GM12874 (cell line): Measurements from ENCODE around the gene PTPRN2.

Experiments
- TF ChIP-seq, protein P1 (sequence below): IDR thresholded peaks from 2 replicates; pipeline ENCODE4 v1.5.1; 2011; ENCODE audit warnings: low read depth, mild to moderate bottlenecking, control low read depth, low read length, moderate library complexity; ENCODE audit not compliant: insufficient read depth

PTPRN2 gene

DNA sequence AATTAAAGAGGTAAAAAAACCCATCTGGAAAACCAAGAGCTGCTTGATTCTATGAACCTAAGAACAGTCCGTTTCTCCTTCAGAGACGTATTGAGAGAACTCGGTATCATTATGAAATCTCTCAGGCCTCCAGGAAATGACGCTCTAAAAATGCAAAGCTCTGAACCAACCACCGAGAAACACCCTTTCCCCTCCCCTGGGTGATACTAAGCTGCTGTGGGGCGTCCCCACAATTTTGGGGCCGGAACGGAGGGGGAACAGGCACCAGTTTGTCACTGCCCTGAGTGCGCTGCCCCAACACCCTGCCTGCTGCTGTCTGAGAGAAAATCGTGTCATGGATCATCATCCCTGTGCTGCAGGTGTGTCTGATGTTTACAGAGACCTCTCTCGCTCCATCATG lies 741.4 kb downstream of the PTPRN2 start:
- TF ChIP-seq, protein P1, sequence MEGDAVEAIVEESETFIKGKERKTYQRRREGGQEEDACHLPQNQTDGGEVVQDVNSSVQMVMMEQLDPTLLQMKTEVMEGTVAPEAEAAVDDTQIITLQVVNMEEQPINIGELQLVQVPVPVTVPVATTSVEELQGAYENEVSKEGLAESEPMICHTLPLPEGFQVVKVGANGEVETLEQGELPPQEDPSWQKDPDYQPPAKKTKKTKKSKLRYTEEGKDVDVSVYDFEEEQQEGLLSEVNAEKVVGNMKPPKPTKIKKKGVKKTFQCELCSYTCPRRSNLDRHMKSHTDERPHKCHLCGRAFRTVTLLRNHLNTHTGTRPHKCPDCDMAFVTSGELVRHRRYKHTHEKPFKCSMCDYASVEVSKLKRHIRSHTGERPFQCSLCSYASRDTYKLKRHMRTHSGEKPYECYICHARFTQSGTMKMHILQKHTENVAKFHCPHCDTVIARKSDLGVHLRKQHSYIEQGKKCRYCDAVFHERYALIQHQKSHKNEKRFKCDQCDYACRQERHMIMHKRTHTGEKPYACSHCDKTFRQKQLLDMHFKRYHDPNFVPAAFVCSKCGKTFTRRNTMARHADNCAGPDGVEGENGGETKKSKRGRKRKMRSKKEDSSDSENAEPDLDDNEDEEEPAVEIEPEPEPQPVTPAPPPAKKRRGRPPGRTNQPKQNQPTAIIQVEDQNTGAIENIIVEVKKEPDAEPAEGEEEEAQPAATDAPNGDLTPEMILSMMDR = no peak

GRCh38 chr7:157845203-157845835 lies 742.3 kb downstream of the PTPRN2 start:
- TF ChIP-seq, protein P1 = no peak

DNA sequence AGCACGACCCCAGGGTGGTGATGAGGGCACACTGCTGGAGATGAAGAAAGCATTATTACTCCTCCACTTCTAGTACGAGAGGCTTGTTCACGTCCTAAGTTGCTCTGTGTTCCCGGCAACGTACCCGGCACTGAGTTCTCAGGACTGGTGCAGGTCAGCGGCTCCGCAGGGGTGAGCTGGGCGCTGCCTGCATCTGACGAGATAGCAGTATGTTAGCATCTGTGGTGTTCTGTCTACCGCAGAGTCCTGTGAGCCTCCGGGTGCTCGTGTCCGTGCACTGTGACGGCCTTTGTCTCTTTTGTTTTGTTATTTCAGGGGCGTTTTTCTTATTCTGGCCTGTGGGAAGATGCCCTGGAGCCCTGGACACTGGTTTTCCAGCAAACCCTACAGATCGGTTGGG lies 743.0 kb downstream of the PTPRN2 start:
- TF ChIP-seq, protein P1 = no peak

- TF ChIP-seq, protein P1 = no peak
These were observed 743.5 kb downstream of the PTPRN2 start for GRCh38 chr7:157844141-157844540.

DNA sequence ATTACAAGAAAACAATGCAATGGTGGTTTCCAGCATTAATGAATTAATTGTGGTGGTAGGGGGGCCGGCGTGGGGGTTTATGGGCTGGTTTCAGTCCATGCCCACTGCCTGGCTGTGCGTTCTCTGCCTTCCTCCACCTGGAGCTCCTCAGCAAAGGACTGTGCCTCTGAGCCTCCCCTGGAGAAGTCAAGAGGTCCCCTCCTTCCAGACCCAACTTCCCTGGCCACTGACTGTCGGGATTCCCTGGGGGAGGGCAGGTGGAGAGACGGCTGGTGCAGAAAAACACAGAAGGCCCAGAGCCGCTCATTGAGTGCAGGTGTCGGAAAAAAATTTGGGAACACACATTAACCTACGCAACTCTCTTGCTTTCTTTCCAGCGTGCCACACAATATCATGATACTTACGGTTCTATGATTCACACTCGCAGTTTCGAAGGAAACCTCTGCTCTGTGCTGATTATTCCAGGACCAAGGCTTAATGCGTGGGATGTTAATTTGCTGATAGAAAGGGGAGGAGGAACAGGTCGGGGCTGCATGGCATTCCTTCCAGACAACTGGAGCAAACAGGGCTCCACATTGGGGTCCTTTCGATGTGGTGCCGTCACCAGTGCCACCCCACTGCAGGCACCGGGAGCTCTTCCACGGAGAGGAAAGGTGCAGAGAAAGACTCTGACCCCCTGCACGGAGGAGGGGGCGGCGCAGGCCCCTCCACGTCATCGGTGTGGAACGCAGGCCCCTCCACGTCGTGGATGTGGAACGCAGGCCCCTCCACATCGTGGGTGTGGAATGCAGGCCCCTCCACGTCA lies 744.1 kb downstream of the PTPRN2 start:
- TF ChIP-seq, protein P1 = no peak

GRCh38 chr7:157841773-157842370 lies 745.8 kb downstream of the PTPRN2 start:
- TF ChIP-seq, protein P1 = no peak
